Hepatic stellate cell (primary cell): ENCODE data around the gene RNF112.
"Not testable (repeated sequence)": the region's sequence is repeated elsewhere in the genome, so short reads cannot be mapped to it uniquely, and the experiment has no call there.

Experiments
- DNase-seq: peaks from one replicate; pipeline ENCODE4 v3.0.0; 2011; ENCODE audit warnings: low spot score

RNF112 gene

GRCh38 chr17:19448341-19449268, 37.6 kb downstream of the RNF112 start:
- peak; percentile 84 for DNase-seq

GRCh38 chr17:19449656-19450055, 38.6 kb downstream of the RNF112 start:
- no peak for DNase-seq

- no peak for DNase-seq
Observed at GRCh38 chr17:19453296-19453695, 42.3 kb downstream of the RNF112 start.

DNA sequence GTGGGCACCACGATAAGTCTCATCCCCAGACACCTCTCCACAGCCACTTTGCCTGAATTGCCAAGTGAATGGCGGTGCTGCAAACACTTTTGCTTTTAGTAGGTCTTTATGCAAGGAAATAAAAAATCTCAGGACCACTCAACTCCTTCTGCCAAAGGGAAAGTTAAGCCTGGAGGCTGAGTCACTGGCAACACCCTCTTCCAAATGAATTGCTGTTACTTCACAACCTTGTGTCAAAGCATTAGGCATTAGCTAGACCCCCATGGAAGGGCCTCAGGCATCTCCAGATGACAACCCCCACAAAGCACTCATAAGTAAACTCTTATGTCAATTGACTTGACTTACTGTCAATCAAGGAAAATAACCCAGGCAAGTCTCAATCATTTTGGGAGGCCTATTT, 43.0 kb downstream of the RNF112 start:
- no peak for DNase-seq

- no peak for DNase-seq
Observed at GRCh38 chr17:19456016-19456927, 45.2 kb downstream of the RNF112 start.

DNA sequence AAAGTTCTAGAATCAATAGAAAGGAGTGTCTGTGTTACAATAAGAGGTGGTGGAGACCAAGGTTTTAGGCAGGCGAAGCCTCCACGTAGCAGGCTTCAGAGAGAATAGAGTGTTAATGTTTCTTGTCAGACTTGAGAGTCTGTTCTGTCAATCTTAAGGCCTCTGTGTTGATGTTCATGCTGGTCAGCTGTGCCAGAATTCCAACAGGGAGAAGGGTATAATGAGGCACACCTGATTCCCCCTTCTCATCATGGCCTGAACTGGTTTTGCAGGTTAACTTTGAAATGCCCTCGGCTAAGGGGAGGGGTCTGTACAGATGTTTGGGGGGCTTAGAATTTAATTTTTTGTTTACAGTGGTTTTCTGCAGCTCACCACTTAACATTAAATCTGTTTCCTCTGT, 46.0 kb downstream of the RNF112 start:
- DNase-seq, result no peak

DNA sequence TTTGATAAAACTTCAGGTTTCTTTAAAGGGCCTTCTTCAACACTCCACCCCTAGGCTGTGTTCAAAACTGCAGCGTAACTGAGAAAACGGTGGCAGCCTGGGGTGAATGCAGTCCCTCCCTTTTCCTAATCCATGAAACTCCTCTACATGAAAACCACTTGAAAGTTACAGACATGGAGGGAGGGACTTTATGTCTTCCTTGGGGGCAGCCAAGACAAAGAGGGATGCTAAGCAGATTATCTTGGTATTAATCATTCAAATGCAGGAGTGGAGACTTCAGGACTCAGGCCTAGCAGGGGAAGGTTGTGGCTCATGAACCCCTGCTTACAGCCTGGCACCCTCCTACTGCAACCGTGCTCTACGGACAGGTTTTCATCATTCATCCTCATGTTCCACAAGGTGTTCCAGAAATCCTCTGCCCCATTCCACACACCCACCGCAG, 46.8 kb downstream of the RNF112 start:
- no peak for DNase-seq

GRCh38 chr17:19458481-19458880, 47.4 kb downstream of the RNF112 start:
- DNase-seq, result not testable (repeated sequence)

DNA sequence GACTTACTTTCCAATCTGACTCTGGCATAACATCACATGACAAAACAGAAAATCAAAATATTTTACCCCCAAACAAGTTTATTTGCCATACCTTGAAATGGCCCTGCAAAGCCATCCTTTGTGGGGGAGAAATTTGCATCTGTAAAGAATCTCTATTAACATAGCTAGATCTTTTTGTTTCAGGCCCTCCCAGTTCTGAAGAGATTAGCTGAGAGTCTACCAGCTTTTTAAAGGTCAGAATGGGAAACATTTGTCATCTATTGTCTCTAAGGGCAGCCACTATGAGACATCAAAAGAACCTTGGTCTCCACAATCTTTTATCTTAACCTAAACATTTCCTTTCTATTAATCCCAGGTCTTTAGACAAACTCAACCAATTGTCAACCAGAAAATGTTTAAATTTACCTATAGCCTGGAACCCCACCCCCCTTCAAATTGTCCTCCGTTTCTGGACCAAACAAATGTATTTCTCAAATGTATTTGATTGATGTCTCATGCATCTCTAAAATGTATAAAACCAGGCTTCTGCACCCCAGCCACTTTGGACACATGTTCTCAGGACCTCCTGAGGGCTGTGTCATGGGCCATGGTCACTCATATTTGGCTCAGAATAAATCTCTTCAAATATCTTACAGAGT, 48.1 kb downstream of the RNF112 start:
- DNase-seq, result not testable (repeated sequence)

DNA sequence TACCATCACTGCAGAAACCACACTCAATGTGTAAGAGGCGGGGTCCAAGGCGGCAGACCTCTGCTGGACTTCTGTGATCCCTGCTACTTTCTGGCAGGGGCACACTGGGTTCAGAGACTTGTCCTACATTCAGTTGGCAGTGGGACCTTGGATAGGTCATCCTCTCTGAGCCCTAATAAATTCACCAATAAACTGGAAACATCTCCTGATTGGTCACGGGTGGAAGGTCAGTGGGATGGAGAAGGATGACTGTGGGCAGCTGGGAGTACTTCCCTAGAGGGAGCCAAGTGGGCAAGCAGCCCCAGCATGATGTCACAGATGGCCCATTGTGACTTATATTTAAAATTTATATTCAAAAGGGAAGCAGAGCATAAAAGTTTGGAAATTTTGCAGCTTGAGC, 49.7 kb downstream of the RNF112 start:
- DNase-seq, result no peak

DNA sequence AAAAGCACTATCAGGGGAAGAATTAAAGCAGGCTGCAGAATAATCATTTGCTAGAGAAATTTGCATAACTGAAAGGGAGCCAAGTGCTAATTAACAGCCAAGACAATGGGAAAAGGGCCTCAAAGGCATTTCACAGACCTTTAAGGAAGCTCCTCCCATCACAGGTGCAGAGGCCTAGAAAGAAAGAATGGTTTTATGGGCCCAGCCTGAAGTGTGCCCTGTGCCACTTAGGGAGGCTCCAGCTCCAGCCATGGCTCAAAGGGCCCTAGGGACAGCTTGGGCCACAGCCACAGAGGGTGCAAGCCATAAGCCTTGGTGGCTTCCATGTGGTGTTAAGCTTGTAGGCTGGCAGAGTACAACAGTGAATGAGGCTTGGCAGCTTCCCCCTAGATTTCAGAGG, 50.1 kb downstream of the RNF112 start:
- DNase-seq, result no peak

DNA sequence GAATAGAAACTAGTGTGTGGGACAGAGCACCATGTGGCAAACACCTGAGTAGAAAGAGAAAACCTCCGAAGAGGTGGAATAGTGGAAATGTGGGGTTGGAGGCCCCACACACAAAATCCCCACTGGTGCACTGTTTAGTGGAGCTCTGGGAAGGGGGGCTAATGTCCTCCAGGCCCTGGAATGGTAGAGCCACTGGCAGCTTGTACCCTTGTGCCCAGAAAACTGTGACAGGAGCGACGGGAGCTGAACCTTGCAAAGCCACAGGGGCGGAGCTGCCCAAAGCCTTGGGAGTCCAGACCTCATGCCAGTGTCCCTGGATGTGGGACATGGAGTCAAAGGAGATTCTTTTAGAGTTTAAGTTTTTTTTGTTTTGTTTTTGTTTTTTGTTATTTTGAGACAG, 50.6 kb downstream of the RNF112 start:
- no peak for DNase-seq

DNA sequence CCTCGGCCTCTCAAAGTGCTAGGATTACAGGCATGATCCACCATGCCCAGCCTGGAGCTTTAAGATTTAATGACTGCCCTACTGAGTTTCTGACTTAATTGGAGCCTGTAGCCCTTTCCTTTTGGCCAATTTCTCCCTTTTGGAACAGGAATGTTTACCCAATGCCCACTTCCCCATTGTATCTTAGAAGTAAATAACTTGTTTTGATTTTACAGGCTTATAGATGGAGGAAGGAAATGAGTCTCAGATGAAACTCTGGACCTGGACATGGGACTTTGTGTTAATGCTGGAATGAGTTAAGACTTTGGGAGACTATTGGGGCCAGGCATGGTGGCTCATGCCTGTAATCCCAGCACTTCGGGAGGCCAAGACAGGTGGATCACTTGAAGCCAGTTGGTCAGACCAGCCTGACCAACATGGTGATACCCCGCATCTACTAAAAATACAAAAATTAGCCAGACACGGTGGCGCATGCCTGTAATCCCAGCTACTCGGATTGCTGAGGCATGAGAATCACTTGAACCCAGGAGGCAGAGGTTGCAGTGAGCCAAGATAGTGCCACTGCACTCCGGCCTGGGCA, 51.5 kb downstream of the RNF112 start:
- not testable (repeated sequence) for DNase-seq

DNA sequence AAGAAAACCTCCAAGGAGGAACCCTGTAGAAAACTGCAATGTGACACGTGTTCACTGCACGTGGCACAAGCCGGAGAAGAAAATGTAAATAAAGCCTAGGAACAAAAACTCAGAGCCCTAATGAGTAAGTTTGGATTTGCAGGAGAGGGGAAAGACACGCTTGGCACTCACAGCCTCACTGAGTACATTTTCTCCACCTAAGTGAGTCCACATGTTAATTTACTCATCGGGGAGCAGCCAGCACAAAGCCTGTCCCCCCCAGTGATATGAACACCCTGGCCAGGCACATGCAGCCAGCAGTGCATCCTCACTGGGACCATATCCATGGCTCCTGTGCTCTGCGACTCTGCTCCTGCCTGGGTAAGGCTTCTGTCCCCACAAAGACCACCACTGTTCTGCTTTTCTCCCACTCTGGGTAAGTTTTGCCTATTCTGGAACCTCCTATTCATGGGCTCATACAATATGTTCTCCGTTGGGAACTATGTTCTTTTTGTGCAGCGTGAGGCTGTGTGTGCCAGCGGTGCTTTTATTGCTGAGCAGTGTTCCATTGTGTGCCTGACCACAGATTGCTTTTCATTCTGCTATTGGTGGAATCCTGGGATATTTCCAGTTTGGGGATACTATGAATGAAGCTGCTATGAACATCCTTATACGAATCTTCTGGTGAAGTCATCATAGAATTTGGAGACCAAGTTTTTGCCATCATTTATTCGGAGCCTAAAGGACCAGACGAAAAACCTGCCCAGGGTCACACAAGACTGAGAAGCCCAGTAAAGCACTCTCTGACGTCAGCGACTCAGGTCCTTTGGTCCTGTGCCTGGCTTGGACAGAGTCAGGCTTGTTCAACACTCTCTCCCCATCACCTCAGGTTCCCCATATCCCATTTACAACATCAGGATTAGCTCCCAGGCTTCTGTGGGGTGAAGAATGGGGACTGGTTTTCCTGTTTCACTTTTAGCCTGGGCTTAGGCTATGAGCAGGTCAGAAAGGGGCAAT, 53.3 kb downstream of the RNF112 start:
- DNase-seq, result no peak
